ENCODE data around the gene AP5Z1. TPM values are rescaled to one million over a fixed set of nuclear protein-coding genes. Genes with fewer than 3 reads are reported as not detected.

AP5Z1 gene, protein sequence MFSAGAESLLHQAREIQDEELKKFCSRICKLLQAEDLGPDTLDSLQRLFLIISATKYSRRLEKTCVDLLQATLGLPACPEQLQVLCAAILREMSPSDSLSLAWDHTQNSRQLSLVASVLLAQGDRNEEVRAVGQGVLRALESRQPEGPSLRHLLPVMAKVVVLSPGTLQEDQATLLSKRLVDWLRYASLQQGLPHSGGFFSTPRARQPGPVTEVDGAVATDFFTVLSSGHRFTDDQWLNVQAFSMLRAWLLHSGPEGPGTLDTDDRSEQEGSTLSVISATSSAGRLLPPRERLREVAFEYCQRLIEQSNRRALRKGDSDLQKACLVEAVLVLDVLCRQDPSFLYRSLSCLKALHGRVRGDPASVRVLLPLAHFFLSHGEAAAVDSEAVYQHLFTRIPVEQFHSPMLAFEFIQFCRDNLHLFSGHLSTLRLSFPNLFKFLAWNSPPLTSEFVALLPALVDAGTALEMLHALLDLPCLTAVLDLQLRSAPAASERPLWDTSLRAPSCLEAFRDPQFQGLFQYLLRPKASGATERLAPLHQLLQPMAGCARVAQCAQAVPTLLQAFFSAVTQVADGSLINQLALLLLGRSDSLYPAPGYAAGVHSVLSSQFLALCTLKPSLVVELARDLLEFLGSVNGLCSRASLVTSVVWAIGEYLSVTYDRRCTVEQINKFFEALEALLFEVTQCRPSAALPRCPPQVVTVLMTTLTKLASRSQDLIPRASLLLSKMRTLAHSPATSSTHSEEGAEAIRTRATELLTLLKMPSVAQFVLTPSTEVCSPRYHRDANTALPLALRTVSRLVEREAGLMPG
- total RNA-seq = 10 to 100 TPM; 62.2 to 64.9 TPM

GRCh38 chr7:4775250-4775847 lies at the start of gene AP5Z1:
AP5Z1 (plus strand) TSS chr7:4775623; CDS start chr7:4775716, 93 bp downstream.

Small RNAs within 50 kb of the gene (microRNA-seq; reads per million reads assigned to microRNA genes)
- gene MIR4656 (ENCODE audit: borderline microRNAs expressed, borderline replicate concordance) = not detected

Other genes with a start within 250 kb of the AP5Z1 start
- gene FOXK1, start 93.3 kb upstream of the AP5Z1 start, total RNA-seq = 10 to 100 TPM; 41.9 to 46.3 TPM
- gene PAPOLB, start 86.4 kb downstream of the AP5Z1 start, total RNA-seq = not detected
- gene RADIL, start 108.1 kb downstream of the AP5Z1 start, total RNA-seq = under 1 TPM; 0.39 to 0.53 TPM
- gene MMD2, start 183.6 kb downstream of the AP5Z1 start, total RNA-seq = not detected